K562 (cell line): ENCODE results near the gene DUSP9. TPM values are rescaled to one million over a fixed set of nuclear protein-coding genes. Genes with fewer than 3 reads are reported as not detected.

Experiments used
- ATAC-seq: fragments of 200-7000 bp; cut with Tn5 transposase; 3 replicates; pipeline ENCODE4 v1.9.1; 2020; ENCODE audit warnings: moderate library complexity
- BruUV-seq: library from RNA; stranded (reverse); fragments of 400-500 nt; replicated peaks from 2 replicates; lab custom pipeline; 2021; lab: Mats Ljungman, UMichigan
- CTCF ChIA-PET: fragments of 300-600 bp; formaldehyde crosslinking; extraction: SDS; loops from one replicate; lab custom pipeline; 2021; ENCODE audit warnings: low intra/inter-chr PET ratio; lab: Yijun Ruan, JAX
- POLR2A ChIA-PET: fragments of 300-600, 350-650 bp; sonication (Branson Sonifier 250); formaldehyde crosslinking; extraction: SDS; loops from one replicate; lab custom pipeline; 2021; ENCODE audit warnings: antibody characterized with exemption, inconsistent platforms; lab: Yijun Ruan, JAX
- DNase-seq, 4 experiments: peaks; one replicate each; pipeline versions ENCODE4 v3.0.0 to v3.0.0-alpha.2; 2011 to 2018; ENCODE audit warnings: low spot score in 3 of 4, mixed read lengths in 3 of 4; ENCODE audit errors: extremely low read depth in 1 of 4
- FAIRE-seq: peaks from 2 replicates; lab custom pipeline; 2011; peaks lifted over from hg19 to GRCh38; lab: Jason Lieb, UNC
- H2AFZ ChIP-seq: 2 replicates; pipeline ENCODE4 v1.6.0; 2011; ENCODE audit warnings: low read depth, low read length, control low read depth, inconsistent platforms
- H3K27ac ChIP-seq: fragments of 200-600 bp; 3 replicates; pipeline ENCODE4 v1.8.0; 2011; ENCODE audit warnings: low read depth, mild to moderate bottlenecking, control low read depth, inconsistent platforms, low read length, moderate library complexity, mixed read lengths; ENCODE audit errors: extremely low read depth
- H3K27me3 ChIP-seq, 2 experiments: fragments of 300-600 bp in 1 of 2; 2 replicates in 1 of 2; 3 replicates in 1 of 2; pipeline versions ENCODE4 v1.6.0 to v1.8.0; 2011; ENCODE audit warnings: inconsistent platforms in 2 of 2, low read length in 2 of 2, mild to moderate bottlenecking in 1 of 2, mixed read lengths in 1 of 2, moderate library complexity in 1 of 2; ENCODE audit not compliant: control insufficient read depth in 2 of 2, insufficient read depth in 2 of 2
- H3K36me3 ChIP-seq: fragments of 300-600 bp; 3 replicates; pipeline ENCODE4 v1.8.0; 2011; ENCODE audit warnings: mild to moderate bottlenecking, low read length, inconsistent platforms; ENCODE audit not compliant: control insufficient read depth, insufficient read depth
- H3K4me1 ChIP-seq, 2 experiments: fragments of 200-600 bp in 1 of 2; replicated peaks in 1 of 2; 2 replicates in 1 of 2; 3 replicates in 1 of 2; pipeline versions ENCODE4 v1.5.1 to v1.8.0; 2011; ENCODE audit warnings: inconsistent platforms in 2 of 2, low read length in 2 of 2, mild to moderate bottlenecking in 1 of 2, mixed read lengths in 1 of 2, moderate library complexity in 1 of 2; ENCODE audit not compliant: control insufficient read depth in 2 of 2, insufficient read depth in 2 of 2
- H3K4me2 ChIP-seq: 2 replicates; pipeline ENCODE4 v1.6.1; 2011; ENCODE audit warnings: low read length, control low read depth, inconsistent platforms, mixed read lengths; ENCODE audit not compliant: insufficient read depth
- H3K4me3 ChIP-seq: fragments of 200-600 bp; sonication (generic), shearing (Covaris generic); 2 replicates; pipeline ENCODE4 v1.5.1; 2016; ENCODE audit warnings: control low read depth, inconsistent platforms
- H3K79me2 ChIP-seq: fragments of 200-600 bp; 3 replicates; pipeline ENCODE4 v1.8.0; 2011; ENCODE audit warnings: low read length, inconsistent platforms; ENCODE audit not compliant: control insufficient read depth, insufficient read depth
- H3K9ac ChIP-seq, 2 experiments: 2 replicates each; pipeline versions ENCODE4 v1.6.0 to v1.6.1; 2011; ENCODE audit warnings: low read depth in 2 of 2, low read length in 2 of 2, control low read depth in 1 of 2, inconsistent platforms in 1 of 2, mild to moderate bottlenecking in 1 of 2, mixed read lengths in 1 of 2; ENCODE audit not compliant: insufficient read depth in 1 of 2
- H3K9me1 ChIP-seq: one replicate; pipeline ENCODE4 v1.6.0; 2011; ENCODE audit warnings: inconsistent platforms, mild to moderate bottlenecking, low read length, moderate library complexity; ENCODE audit not compliant: control insufficient read depth, insufficient read depth
- H3K9me3 ChIP-seq: replicated peaks from 2 replicates; pipeline ENCODE4 v1.5.1; 2011; ENCODE audit warnings: low read depth, low read length, inconsistent platforms; ENCODE audit not compliant: control insufficient read depth, insufficient read depth
- H4K20me1 ChIP-seq: replicated peaks from 2 replicates; pipeline ENCODE4 v1.6.1; 2011; ENCODE audit warnings: low read length, inconsistent platforms, mixed read lengths; ENCODE audit not compliant: control insufficient read depth, insufficient read depth
- BHLHE40 ChIP-seq: IDR thresholded peaks from 2 replicates; pipeline ENCODE4 v1.6.1; 2011; ENCODE audit warnings: low read length, improper control_type of control experiment
- CHD1 ChIP-seq: fragments of 200-600 bp; sonication (generic); IDR thresholded peaks from one replicate; pipeline ENCODE4 v1.6.1; 2012; ENCODE audit warnings: mild to moderate bottlenecking, moderate library complexity, low read length, inconsistent platforms
- CTBP1 ChIP-seq: fragments of 450-650 bp; IDR thresholded peaks from 2 replicates; pipeline ENCODE4 v1.6.1; 2016; ENCODE audit warnings: borderline replicate concordance
- GTF2E2 ChIP-seq: fragments of 200-800 bp; sonication (Bioruptor generic); IDR thresholded peaks from 2 replicates; pipeline ENCODE4 v1.6.1; 2016; ENCODE audit warnings: missing genetic modification characterization, missing compliant biosample characterization
- MECOM ChIP-seq: fragments of 250-450 bp; sonication (Bioruptor Pico); IDR thresholded peaks from 2 replicates; pipeline ENCODE4 v1.8.0; 2022; ENCODE audit warnings: inconsistent platforms
- NRF1 ChIP-seq, 2 experiments: fragments of 450-650 bp; IDR thresholded peaks in 1 of 2; conservative IDR thresholded peaks in 1 of 2; 2 replicates each; pipeline ENCODE4 v1.6.1; 2014; ENCODE audit warnings: mild to moderate bottlenecking in 2 of 2
- POU5F1 ChIP-seq: fragments of 150-350 bp; IDR thresholded peaks from 2 replicates; pipeline ENCODE4 v1.6.1; 2014; ENCODE audit warnings: borderline replicate concordance, low read length, low read depth, mild to moderate bottlenecking; ENCODE audit not compliant: partially characterized antibody
- RBM14 ChIP-seq: fragments of 200-400 bp; formaldehyde crosslinking; IDR thresholded peaks from 2 replicates; pipeline ENCODE4 v1.6.1; 2018; ENCODE audit warnings: low read depth, mild to moderate bottlenecking, low read length, moderate library complexity, borderline replicate concordance; ENCODE audit not compliant: insufficient read depth
- SNAPC5 ChIP-seq: fragments of 250-450 bp; sonication (Bioruptor Pico); IDR thresholded peaks from 2 replicates; pipeline ENCODE4 v1.8.0; 2021; ENCODE audit warnings: moderate library complexity, mild to moderate bottlenecking, inconsistent platforms
- TOE1 ChIP-seq, 2 experiments: fragments of 450-650 bp in 1 of 2; sonication (generic) in 1 of 2; formaldehyde crosslinking in 1 of 2; IDR thresholded peaks; 2 replicates each; pipeline versions ENCODE4 v1.7.1 to v1.8.0; 2016 to 2022; ENCODE audit warnings: borderline replicate concordance in 2 of 2, mild to moderate bottlenecking in 2 of 2, antibody characterized with exemption in 1 of 2, inconsistent platforms in 1 of 2, low read depth in 1 of 2, missing genetic modification reagents in 1 of 2, moderate library complexity in 1 of 2
- ZNF780A ChIP-seq: fragments of 250-450 bp; sonication (Bioruptor Pico); IDR thresholded peaks from 2 replicates; pipeline ENCODE4 v1.5.0; 2021; ENCODE audit warnings: mild to moderate bottlenecking
- WGBS: fragments of 100-300 bp; shearing (Covaris generic); methylation state at CpG from one replicate; pipeline ENCODE4 v1.1.6; 2016; ENCODE audit warnings: low coverage, mixed read lengths; ENCODE audit not compliant: insufficient coverage; ENCODE audit errors: missing lambda C conversion rate; 5-methylcytosine and 5-hydroxymethylcytosine counted together
- in situ Hi-C: fragments of 300-500 bp; cut with MboI; formaldehyde crosslinking; loops from 4 replicates; pipeline ENCODE4 v1.15.0; 2018; ENCODE audit warnings: inconsistent platforms, mixed read lengths
- intact Hi-C: fragments of 100-400 bp; cut with micrococcal nuclease; formaldehyde crosslinking; loops from 2 replicates; pipeline ENCODE4 v1.14.2; 2022
- polyA plus RNA-seq, 8 experiments: library from polyadenylated mRNA; depleted of rRNA in 4 of 8; stranded (reverse) in 5 of 8; unstranded in 3 of 8; fragments of >200 nt; fragmentation: Nextera tagmentation in 2 of 8; fragmentation: Illumina TruSeq in 1 of 8; extraction: Ambion mirVana in 2 of 8; extraction: Trizol in 1 of 8; gene quantifications; 2 replicates each; pipeline versions ENCODE4 v1.2.1 to v1.2.3, GENCODE V29; 2011 to 2014; ENCODE audit warnings: inconsistent platforms in 1 of 8, missing spikeins in 1 of 8
- total RNA-seq, 7 experiments: library from RNA; depleted of rRNA in 6 of 7; stranded (reverse); fragments of >200 nt in 6 of 7; fragmentation: Illumina TruSeq in 2 of 7; extraction: Trizol in 2 of 7; gene quantifications; 2 replicates each; pipeline versions ENCODE4 v1.2.1 to v1.2.3, GENCODE V29; 2011 to 2021; ENCODE audit warnings: low replicate concordance in 1 of 7

The DUSP9 gene
- total and polyA plus RNA-seq, 9 of the 15 experiments (the other 6 are each of a cell fraction or from before 2014, with no cell fraction given) = 0.11 to 14.1 (median 5.5) TPM

DNA sequence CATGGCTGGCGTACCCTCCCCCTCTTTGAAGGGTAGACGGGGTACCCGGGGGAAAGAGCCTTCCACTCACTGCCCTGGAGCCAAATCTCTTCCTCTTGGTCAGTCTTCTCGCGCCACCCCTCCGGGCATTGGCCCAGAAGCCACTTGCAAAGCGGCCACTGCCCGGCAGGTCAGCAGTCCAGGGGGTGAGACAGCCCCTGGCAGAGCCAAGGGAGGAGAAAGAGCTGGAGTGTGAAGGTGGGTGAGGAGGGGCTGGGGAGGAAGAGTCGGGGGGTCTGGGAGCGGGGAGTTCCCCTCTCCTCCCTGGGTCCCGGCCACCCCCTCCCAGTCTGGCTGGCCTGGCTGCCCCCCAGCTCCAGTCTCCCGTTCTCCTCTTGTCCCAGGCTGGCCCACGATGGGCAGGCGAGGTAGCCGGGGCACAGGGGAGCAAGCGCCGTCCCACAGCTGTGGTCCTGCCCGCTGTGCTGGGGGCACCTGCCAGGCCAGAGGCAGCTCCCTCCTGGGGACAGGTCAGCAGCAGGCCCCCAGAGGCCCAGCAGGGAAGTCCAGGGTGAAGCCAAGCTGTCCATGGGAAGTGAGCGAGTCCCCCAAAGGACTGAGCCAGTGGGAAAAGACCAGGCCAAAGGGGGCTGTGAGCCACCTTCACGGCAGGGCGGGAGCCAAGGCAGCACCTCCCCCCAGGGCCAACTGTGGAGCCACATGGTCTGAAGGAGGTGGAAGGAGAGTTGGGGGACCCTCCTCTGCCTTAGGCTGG lies 21.6 kb upstream of the DUSP9 start:
- H3K4me2 ChIP-seq = no peak overlapping the region

More for the DNA sequence above, 21.6 kb upstream of the DUSP9 start:
- Histone ChIP-seq H3K9me3 (no peaks in the 10 kb centered on the region), H3K27me3 (peaks cover 21 to 75% of the 10 kb centered on the region in 2 experiments; a peak in 4 of 5 replicates), H3K36me3 (no peaks in the 10 kb centered on the region), H3K79me2 (no peaks in the 10 kb centered on the region), H4K20me1 (peaks cover 7% of the 10 kb centered on the region; the same call in 1 of the 2 replicates), H2AFZ (no peak overlapping the region)
- DNase-seq = no peak
- POLR2A ChIA-PET = interaction anchor here (0.5 kb wide), 1 partner anchor 220 kb away, joined by 3 read pairs; no protein-coding TSS in a partner anchor
- no peak for TF ChIP-seq CTBP1
- no peak for TF ChIP-seq TOE1 (IDR thresholded peaks at IDR 0.05; ENCODE audit: borderline replicate concordance)
- no peak for TF ChIP-seq TOE1 (CRISPR knock-in tag; IDR thresholded peaks at IDR 0.05; ENCODE audit: borderline replicate concordance, low read depth)
- TF ChIP-seq BHLHE40 = no peak
- no peak for TF ChIP-seq MECOM (CRISPR knock-in tag)
- TF ChIP-seq SNAPC5 = no peak
- TF ChIP-seq POU5F1 = no peak
- TF ChIP-seq NRF1 (conservative IDR thresholded peaks at IDR 0.05 in 1 of 2, IDR thresholded peaks at IDR 0.05 in 1 of 2) = no peak
- TF ChIP-seq RBM14 = no peak
- TF ChIP-seq CHD1 = no peak
- no peak for TF ChIP-seq GTF2E2
- TF ChIP-seq ZNF780A (CRISPR knock-in tag) = no peak
- TF ChIP-seq, all 486 proteins: peak for 0
- intact Hi-C loops (no loop called here), in situ Hi-C loops (no loop called here)
- no peak for FAIRE-seq
- Histone ChIP-seq H3K27ac (no peak overlapping the region), H3K4me1 (peaks cover 0 to 20% of the 10 kb centered on the region in 2 experiments; a peak in 2 of 5 replicates), H3K4me3 (no peak overlapping the region), H3K9me1 (no peaks in the 10 kb centered on the region), H3K9ac (no peak overlapping the region)
- BruUV-seq = no TSS peak
- no peak for ATAC-seq
- 23% methylated on average over 8 of the region's 21 CpGs for WGBS
- CTCF ChIA-PET = no interaction called here
